Stimulated activated CD8-positive, alpha-beta memory T cell treated with anti-CD3 and anti-CD28 coated beads, Interleukin-15, amount 100 ng/mL, for 48 hours (primary cell): ENCODE measurements around the gene NCOR2.

Experiments used
- DNase-seq, 2 donors: peaks; one replicate each; pipeline ENCODE4 v3.0.0-alpha.2; 2020; ENCODE audit warnings: low read depth in 2 of 2

Gene NCOR2

DNA sequence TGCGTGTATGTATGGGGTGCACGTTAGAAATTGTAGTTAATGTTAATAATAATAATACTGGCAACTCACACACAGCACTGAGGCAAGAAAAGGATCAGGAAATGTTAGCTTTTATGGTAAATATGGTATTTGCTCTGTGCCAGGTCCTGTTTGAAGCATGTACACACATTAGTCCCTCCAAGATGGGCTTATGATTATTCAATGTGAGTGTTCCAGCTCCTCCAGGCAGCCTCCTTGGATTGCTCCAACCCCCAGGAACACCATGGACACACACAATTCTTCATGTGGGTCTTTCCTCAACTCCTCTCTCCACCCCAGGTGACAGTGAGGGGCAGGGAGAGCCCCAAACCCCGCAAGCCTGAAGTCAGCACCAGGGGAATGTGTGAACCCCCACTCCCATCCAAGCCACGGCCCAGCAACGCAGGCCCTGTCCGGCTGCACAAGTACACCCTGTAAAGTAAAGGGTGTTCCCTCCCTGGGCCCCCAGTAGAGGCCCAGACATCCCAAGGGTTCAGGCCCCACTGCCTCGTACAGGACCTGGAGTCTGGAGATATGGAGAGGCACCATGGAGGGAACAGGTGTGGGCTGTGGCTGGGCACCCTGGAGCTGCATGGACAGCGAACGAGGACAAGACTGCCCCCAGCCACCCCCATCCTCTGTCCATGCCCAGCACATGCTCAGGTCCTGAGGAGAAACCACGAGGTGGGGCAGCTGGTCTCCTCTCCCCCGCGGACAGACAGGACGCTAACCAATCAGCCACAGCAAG, 41.3 kb downstream of the NCOR2 start:
- no peak for DNase-seq

DNA sequence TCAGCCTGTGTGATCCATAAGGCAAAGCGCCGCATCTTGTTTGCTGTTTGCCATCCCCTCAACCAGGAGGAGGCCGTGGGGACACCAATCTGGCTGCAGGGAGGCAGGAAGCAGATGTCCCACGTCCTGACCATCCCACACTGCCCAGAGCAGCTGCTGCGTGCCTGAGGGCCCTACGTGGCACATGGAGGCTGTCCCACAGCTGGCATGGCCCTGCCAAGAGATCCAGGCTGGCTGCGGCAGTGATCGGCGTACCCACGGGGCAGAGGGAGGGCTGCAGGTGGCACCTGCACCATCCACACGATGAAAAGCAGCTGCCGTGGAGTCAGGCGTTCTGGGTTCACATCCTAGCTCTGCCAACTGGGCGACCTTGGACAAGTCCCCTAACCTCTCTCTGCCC, 42.0 kb downstream of the NCOR2 start:
- no peak for DNase-seq

DNA sequence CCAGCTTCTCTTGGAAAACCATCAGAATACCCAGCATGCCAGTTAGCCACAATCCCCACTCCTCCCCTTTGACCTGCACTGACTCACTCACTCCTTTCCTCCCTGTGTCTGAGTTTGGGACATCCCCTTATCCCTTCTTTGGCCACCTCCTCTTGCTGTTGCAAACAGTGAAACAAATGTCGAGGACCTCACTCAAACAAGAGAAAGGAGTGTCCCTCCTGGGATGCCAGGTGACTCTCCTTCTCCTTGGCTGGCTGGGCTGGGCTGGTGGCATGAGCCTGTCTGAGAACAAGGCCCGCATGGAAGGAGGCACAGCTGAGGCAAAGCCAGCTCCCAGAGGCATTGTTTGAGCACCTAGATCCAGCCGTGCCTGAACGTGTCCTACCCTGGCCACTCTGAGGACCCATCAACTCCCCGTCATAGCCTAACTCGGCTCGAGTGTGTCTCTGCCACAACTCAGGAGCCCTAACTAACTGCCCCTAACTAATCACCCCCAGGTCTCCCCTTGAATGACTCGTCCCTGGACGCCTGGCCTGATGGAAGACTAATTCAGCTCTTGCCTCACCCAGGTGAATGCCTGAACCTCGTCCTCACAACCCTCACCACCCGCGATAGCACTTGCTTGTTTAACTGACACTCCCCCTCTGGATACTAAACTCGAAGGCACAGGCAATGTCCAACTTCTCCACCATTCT, 43.0 kb downstream of the NCOR2 start:
- no peak for DNase-seq

DNA sequence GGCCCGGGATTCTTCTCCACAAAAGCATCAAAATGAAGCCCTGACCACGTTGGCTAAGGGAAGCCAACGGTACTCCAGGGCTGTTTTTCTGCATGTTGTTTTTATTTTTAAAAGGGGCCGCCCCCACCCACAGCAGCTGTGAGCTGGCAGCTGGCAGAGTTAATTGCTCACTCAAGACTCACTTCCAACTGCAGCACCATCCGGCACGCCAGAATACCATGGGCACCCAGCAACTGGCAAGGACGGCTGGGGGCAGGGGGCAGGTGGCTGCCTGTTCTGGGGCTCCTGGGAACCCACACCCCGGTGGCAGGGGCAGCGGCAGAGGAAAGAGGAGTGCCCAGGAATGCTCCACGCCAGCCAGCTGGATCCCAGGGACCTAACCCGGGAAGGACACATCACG, 44.3 kb downstream of the NCOR2 start:
- no peak for DNase-seq

DNA sequence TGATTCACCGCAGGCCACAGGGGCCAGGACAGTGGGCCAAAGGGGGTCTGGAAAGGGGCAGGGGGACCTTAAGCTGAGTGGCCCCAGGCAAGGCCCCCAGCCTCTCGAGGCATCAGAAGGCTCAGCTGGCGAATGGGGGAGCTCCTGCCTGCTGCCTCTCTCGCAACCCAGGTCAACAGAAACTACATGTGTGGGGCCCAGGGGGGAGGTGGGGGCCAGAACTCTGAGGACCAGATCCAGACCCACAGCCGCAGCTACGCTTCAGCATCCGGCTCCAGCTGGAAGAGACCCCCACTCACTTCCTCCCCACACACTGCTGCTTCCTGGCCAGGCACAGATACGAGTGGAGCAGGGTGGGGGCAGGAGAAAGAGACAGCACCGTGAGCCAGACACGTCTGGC, 46.5 kb downstream of the NCOR2 start:
- DNase-seq, result no peak

DNA sequence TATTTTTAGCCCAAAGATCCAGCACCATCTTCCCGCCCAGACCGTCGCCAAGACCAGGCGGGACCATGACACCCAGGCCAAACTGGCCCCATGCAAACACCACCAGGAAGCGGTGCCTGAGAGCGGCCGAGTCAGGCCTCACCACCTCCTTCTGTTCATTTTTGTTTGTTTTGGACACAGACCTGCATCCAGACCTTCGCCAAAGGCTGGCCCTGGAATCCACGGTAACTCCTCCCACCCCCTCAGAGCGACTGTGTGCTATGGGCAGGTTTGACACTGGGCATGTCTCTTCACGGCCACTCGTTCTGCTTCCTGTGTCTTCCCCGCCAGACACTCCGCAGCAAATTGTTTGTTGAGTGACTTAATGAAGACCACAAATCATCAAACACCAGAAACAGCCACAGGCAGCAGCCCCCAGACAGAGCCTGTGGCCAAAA, 47.1 kb downstream of the NCOR2 start:
- no peak for DNase-seq

DNA sequence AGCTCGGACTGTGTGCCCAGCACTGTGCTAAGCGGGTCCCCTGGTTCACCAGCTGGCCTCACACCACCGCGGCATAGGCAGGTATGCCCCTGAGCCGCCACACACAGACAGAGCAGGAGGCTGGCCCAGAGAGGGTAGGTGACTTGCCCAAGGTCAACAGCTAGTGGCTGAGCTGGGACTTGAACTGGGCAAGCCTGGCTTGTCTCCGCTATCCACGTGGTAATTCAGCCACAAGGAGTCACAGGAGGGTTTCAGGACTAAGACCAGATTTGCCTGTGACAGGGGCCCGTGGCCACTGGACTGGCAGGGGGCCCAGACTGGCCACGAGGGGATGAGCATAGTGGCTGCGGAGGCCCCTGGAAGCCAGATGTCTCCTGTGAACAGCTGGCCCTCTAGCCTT, 47.7 kb downstream of the NCOR2 start:
- DNase-seq, result no peak

DNA sequence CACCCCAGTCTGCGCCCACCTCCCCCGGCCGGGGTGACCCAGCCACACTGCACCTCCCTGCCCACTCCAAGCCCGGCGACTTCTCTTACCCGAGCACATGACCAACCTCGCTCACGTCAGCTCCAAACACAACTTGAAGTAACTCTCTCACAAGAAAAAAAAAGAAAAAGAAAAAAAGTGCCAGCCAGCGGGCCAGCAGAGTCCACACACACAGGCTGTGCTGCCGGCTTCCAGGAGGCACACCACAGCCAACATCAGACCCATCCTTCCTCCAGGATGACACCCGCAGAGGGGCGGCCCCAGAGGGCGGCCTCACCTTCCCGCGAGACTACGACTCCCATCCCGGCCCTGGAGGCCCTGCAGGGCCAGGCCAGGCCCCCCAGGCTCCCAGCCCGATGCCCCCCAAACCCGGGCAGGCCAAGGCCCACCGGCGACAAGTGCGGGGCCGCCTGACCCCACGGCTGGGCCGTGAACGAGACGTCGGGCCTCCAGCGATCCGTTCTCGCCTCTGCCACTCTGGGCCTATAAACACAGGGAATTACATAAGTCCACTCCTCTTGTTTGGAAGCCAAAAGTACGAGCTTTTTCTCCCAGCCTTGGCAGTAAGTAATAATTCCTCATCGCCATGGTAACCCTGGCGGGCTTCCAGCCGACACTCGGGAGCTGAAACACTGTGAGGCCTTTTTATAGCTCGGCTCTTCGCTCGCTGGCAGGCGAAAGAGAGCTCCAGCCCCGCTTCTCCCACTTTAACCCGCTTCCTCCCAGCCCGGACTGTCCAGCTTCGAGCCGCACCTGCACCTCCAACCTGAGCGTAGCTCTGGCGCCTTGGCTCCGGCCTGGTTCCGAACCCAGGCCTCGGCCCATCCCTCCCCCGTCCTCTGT, 49.1 kb downstream of the NCOR2 start:
- no peak for DNase-seq
